Muscle layer of colon (tissue), 2 donors: ENCODE data around the gene NBPF1.
"Not testable (repeated sequence)": the region's sequence is repeated elsewhere in the genome, so short reads cannot be mapped to it uniquely, and the experiment has no call there.

Experiments
- H3K27ac ChIP-seq: one replicate; pipeline ENCODE4 v1.7.0; 2013; ENCODE audit warnings: low read depth, mild to moderate bottlenecking, low read length, moderate library complexity
- H3K27me3 ChIP-seq, 2 donors: one replicate each; pipeline ENCODE4 v1.7.0; 2013; ENCODE audit warnings: low read length in 2 of 2, mild to moderate bottlenecking in 2 of 2; ENCODE audit not compliant: insufficient read depth in 2 of 2, control insufficient read depth in 1 of 2
- H3K36me3 ChIP-seq: one replicate; pipeline ENCODE4 v1.7.0; 2013; ENCODE audit warnings: mild to moderate bottlenecking, low read length; ENCODE audit not compliant: insufficient read depth
- H3K4me1 ChIP-seq: one replicate; pipeline ENCODE4 v1.7.0; 2013; ENCODE audit warnings: mild to moderate bottlenecking, low read length; ENCODE audit not compliant: insufficient read depth
- H3K4me3 ChIP-seq, 2 donors: one replicate each; pipeline ENCODE4 v1.7.0; 2013; ENCODE audit warnings: low read length in 2 of 2, low read depth in 1 of 2, mild to moderate bottlenecking in 1 of 2, moderate library complexity in 1 of 2
- H3K9ac ChIP-seq: one replicate; pipeline ENCODE4 v1.7.0; 2013; ENCODE audit warnings: low read length
- H3K9me3 ChIP-seq: one replicate; pipeline ENCODE4 v1.7.0; 2013; ENCODE audit warnings: mild to moderate bottlenecking, low read length
- donor health status: abdominal sarcoma.
- donor health status: Adenocarcinoma of cecum.

Gene NBPF1

DNA sequence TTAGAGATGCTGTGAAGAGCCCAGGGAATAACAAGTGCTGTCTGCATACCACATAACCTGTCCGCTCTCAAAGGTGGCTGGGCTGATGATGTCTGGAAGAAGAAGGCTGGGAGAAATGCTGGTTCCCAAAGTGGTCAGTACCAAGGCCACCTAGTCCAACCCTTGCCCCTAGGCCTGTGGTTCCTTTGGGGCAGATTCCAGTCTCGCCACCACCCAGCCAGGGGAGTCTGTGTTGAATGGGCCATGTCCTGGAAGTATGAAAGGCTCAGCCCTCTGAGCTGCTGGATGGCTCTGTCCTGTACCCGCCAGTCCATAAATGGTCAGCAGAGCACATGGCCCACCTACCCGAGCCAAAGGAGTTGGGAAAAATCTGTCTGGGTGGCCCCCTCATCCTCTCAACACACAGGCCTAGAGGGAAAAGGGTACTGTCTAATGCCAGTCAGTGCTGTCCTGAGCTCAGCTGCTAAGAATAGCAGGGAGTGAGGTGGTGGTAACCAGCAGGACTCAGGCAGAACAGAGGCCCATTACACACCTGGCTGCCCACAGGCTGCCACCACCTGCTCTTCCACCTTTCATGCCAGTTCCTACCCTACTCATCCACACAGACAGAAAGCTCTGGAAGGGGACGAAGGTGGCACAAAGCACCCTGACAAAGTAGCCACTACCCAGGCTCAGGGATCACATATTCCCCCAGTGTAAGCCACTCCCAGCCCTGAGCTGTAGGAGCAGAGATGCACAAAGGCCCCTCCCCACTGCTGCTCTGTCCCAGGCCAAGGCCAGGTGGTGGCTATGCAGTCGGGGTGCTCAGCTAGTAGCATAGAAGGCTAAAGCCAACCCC lies 24.8 kb upstream of the NBPF1 start:
- not testable (repeated sequence) for H3K9ac ChIP-seq, H3K4me3 ChIP-seq, H3K27ac ChIP-seq, H3K9me3 ChIP-seq, H3K27me3 ChIP-seq
- H3K36me3 ChIP-seq: peaks cover 12% of the 10 kb centered on the region
- peaks cover 14% of the 10 kb centered on the region for H3K4me1 ChIP-seq

DNA sequence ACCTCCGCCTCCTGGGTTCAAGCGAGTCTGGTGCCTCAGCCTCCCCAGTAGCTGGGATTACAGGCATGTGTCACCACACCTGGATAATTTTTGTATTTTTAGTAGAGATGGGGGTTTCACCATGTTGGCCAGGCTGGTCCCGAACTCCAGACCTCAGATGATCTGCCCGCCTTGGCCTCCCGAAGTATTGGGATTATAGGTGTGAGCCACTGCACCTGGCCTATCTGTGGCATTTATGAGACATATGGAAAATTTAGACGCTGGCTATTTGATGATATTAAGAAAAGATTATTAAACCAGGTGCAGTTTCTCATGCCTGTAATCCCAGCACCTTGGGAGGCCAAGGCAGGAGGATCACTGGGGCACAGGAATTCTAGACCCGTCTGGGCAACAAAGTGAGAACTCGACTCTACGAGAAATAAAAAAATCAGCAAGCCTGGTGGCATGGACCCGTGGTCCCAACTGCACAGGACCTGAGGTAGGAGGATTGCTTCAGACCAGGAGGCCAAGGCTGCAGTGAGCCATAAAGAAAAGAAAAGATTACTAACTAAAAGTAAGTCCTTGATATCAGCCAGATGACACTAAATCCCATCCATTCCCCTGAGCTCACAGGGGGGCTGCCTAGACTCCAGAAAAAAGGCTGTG lies 23.3 kb upstream of the NBPF1 start:
- not testable (repeated sequence) for H3K27me3 ChIP-seq, H3K9me3 ChIP-seq, H3K4me3 ChIP-seq, H3K9ac ChIP-seq, H3K27ac ChIP-seq, H3K4me1 ChIP-seq
- H3K36me3 ChIP-seq: peaks cover 27% of the 10 kb centered on the region

DNA sequence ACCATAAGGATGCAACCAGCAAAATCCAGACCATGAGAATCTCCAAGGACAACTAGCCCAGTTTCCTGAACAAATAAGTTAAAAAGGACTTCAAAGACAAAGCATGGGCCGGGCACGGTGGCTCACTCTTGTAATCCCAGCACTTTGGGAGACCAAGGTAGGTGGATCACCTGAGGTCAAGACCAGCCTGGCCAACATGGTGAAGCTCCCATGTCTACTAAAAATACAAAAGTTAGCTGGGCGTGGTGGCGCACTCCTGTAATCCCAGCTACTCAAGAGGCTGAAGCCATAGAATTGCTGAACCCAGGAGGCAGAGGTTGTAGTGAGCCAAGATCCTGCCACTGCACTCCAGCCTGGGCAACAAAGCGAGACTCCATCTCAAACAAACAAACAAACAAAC lies 22.6 kb upstream of the NBPF1 start:
- H3K4me3 ChIP-seq, H3K9ac ChIP-seq, H3K27me3 ChIP-seq, H3K9me3 ChIP-seq, H3K4me1 ChIP-seq, H3K27ac ChIP-seq: not testable (repeated sequence)
- peaks cover 34% of the 10 kb centered on the region for H3K36me3 ChIP-seq

DNA sequence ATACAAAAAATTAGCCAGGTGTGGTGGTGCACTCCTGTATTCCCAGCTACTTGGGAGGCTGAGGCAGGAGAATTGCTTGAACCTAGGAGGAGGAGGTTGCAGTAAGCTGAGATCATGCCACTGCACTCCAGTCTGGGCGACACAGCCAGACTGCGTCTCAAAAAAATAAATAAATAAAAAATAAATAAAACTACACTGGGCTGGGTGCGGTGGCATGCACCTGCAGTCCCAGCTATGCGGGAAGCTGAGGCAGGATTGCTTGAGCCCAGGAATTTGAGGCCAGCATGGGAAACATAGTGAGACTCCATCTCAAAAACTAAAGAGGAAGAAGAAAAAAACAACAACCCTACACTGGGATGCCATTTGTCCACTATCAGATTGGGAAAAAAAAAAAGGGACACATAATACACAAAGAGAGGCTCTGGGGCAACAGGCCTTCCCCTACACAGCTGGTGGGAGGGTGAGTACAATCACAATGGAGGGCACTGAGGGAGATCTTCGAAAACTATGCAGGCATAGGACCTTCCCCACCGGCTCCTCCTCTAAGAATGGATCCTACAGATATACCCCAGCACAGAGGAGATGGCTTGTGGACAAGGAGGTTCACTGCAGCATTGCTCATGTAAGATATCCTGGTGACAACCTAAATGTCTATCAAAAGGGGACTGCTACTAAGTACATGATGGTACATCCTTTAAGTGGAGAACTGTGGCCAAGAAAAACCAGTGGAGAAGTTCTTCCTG lies 20.3 kb upstream of the NBPF1 start:
- H3K36me3 ChIP-seq: peaks cover 53% of the 10 kb centered on the region
- H3K4me3 ChIP-seq, H3K4me1 ChIP-seq, H3K27ac ChIP-seq, H3K9me3 ChIP-seq, H3K27me3 ChIP-seq, H3K9ac ChIP-seq: not testable (repeated sequence)

DNA sequence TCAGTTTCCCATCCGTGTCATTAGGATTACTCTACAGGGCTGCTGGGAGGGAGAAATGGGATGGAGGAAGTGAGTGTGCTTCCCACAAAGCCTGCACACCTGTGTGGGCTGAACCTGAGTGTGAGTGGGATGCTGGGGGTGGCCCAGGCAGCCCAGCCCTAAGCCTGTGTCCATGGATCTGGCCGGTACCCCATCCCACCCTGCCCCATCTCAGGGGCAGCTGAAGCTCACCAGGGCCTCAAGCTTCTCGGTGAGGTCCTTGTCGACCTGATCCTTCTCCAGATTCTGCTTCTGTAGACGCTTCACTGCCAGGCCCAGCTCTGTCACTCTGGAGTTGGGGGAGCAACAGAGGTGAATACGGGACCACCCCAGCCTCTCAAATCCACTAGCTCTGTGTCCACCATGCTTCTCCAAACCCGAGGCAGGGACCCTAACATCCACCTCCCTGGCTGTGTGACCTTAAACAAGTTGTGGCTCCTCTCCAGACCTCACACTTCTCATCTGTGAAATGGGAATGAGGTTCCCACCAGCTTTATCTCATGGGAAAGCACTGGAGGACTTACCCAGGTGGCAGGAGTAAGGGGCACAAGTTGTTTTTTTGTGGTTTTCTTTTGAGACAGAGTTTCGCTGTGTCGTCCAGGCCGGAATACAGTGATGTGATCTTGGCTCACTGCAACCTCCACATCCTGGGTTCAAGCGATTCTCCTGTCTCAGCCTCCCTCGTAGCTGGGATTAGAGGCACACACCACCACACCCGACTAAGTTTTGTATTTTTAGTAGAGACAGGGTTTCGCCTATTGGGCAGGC lies 18.9 kb upstream of the NBPF1 start:
- H3K4me3 ChIP-seq, H3K9me3 ChIP-seq, H3K27me3 ChIP-seq, H3K9ac ChIP-seq, H3K27ac ChIP-seq, H3K4me1 ChIP-seq: not testable (repeated sequence)
- peaks cover 59% of the 10 kb centered on the region for H3K36me3 ChIP-seq

DNA sequence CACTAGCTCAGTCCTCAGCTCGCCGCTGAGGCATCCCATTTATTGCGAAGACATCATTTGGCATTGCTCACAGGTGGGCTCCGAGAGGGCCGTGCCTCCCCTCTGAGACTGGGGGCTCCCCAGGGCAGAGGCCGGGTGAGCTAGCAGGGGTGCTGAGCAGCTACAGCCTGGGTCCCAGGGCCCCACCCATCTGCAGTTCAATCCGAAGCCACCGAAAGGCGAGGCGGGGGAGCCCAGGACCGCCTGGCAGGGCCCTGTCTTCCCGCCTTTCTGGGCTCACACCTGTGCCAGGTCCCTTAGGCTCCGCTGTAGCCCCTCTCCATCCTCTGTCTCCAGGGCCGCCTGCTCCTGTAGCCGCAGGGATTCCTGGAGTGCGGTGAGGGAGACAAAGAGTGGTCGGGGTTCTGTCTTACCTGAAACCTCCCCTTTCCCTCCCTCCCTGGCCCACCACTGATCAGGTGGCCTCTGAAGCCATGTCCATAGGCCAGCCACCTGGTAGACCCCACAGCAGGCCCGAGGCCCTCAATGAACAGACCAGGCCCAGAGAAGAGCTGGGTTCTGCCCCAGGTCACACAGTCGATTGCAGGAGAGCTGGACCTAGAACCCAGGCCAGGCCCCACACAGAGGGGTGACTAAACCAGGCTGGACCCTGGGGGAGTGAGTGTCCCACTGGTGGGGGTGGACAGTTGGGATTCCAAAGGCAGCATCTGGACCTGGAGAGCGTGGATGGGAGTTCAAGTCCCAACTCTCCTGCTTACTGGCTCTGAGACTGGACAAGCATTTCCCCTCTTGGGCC lies 18.1 kb upstream of the NBPF1 start:
- Histone ChIP-seq H3K4me3 (no peak overlapping the region), H3K9me3 (no peaks in the 10 kb centered on the region), H3K9ac (no peak overlapping the region), H3K36me3 (peaks cover 61% of the 10 kb centered on the region), H3K4me1 (no peaks in the 10 kb centered on the region), H3K27ac (no peak overlapping the region), H3K27me3 (no peaks in the 10 kb centered on the region)

DNA sequence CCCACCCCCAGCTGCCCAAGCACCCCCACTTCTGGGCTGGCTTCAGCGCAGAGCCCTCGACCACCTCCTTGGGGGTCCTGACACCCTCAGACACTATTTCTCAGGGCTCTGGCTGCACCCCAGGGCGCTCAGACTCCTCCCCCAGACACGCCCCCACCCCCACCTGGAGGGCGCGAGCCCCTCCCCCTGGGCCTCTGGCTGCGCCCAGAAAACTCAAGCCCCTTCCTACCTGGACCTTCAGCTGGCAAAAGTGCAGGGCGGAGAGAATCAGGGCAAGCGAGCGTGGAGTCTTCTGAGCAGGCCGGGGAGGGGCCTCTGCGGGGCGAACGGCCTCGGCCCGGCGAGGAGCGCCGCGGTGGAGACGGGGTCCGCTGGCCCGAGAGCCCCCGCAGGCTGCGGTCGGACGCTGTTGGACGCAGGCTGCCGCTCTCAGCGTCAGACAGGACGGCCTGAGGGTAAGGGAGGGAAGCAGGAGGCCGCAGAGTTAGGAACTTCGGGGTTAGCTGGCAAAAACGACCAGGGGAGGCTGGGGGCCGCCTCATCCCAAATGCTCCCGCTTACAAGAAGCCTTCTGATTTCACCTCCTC lies 17.4 kb upstream of the NBPF1 start:
- Histone ChIP-seq H3K27ac (no peak overlapping the region), H3K36me3 (peaks cover 68% of the 10 kb centered on the region), H3K27me3 (no peaks in the 10 kb centered on the region), H3K9me3 (no peaks in the 10 kb centered on the region), H3K4me1 (no peaks in the 10 kb centered on the region), H3K9ac (no peak overlapping the region), H3K4me3 (no peak overlapping the region)

DNA sequence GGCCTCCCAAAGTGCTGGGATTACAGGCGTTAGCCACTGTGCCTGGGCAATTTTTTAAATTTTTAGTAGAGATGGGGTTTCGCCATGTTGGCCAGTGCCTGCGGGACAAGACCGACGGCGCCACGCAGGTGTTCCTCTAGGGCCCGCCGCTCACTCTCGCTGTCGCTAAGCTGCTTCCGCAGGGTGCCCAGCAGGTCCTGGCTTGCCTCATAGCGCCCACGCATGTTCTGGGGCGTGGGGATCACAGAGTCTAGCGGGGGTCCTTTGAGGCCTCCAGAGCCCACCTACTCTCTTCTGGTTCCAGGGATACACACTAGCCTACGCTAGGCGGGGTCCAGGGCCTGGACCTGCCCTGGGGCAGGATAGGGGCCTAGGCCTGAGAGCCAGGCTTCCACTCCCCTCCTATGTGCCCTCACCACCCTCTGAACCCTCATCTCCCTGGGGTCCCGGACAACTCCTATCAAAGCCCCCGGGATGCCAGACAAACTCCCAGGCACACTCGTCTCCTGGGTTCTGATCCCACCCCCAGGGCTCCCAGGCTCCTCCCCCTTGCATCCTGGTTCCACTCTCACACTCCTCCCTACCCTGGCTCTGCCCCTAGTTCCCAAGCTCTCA lies 16.7 kb upstream of the NBPF1 start:
- peaks cover 73% of the 10 kb centered on the region for H3K36me3 ChIP-seq
- H3K9me3 ChIP-seq, H3K4me1 ChIP-seq, H3K27me3 ChIP-seq, H3K9ac ChIP-seq, H3K4me3 ChIP-seq, H3K27ac ChIP-seq: not testable (repeated sequence)

DNA sequence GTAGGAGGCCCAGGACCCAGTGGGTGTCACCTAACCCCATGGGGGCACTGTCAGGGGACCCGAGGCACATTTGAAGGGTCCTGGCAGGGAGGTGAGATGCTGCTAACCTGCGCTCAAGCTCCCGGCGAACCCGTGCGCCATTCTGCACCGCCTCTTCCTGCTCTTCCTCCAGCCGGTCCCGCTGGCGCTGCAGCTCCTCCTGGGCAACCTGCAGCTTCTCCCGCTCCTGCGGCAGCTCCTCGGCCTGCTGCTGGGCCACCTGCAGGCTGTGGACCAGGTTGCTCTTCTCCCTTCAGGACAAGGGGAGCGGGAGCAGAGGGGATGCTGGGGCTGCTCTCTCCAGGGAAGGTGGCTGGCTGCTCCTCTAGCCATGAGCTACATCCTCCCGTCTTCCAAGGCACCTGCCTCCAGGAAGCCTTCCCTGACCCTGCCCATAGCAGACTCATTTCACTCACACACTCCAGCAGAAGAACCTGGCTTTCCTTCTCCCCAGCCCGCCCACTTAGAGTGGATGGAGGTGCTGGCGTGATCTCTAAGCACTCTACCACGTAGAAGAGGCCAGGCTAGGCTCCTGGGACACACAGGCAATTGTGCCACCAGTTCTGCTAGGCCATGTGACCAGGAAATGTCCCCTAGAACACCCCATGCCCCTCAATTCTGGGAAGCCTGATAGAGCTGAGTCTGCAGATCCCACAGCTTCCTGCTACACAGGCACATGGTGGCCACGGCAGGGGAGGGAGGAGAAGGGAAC lies 15.2 kb upstream of the NBPF1 start:
- no peak overlapping the region for H3K27ac ChIP-seq
- no peaks in the 10 kb centered on the region for H3K27me3 ChIP-seq
- H3K9ac ChIP-seq: no peak overlapping the region
- no peaks in the 10 kb centered on the region for H3K9me3 ChIP-seq
- no peak overlapping the region for H3K4me3 ChIP-seq
- peaks cover 70% of the 10 kb centered on the region for H3K36me3 ChIP-seq
- H3K4me1 ChIP-seq: no peaks in the 10 kb centered on the region
